ENCODE data around the gene SYT15. TPM values are rescaled to one million over a fixed set of nuclear protein-coding genes. Genes with fewer than 3 reads are reported as not detected.
"Not testable (repeated sequence)": the region's sequence is repeated elsewhere in the genome, so short reads cannot be mapped to it uniquely, and the experiment has no call there.

The SYT15 gene
- total and polyA plus RNA-seq, 2 donors (not counting 3 experiments of a cell fraction or from before 2014, with no cell fraction given), result 0.50 to 0.75 TPM

DNA sequence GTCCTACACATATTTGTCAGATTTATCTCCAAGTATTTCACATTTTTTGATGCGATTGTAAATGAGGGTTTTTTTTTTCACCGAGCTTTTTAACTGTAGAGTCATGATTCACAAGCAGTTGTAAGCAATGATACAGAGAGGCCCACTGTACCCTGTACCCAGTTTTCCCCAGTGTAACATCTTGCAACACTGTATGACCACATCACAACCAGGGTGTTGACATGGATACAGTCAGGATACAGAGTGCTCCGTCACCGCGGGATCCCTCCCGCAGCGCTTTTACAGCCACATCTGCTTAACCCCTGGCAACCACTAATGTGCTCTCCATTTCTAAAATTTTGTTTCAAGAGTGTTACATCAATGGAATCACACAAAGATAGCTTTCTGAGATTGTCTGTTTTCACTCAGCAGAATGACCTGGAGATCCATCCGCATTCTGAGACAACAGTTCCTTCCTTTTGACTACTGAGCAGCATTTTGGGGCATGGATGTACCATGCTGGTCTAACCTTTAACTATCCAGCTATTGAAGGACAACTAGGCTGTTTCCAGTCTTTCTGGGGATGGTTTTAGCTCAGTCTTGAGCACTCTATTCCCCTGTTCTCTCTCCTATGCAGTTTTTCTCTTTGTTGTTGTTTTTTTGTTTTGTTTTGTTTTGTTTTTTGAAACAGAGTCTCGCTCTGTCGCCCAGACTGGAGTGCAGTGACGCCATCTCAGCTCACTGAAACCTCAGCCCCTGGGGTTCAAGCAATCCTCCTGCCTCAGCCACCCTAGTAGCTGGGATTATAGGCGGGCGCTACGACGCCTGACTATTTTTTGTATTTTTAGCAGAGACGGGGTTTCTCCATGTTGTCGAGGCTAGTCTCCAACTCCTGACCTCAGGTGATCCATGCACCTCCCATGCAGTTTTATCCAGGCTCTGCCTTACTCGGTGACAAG is 48.4 kb upstream of the SYT15 start:
- Histone ChIP-seq H3K9me3 (replicated peaks; ENCODE audit: control insufficient read depth, insufficient read depth, low read length) (no peaks in the 10 kb centered on the region), H3K9me1 (replicated peaks; ENCODE audit: control insufficient read depth, extremely low read depth, insufficient read depth, low read length) (no peaks in the 10 kb centered on the region), H3K9ac (replicated peaks; ENCODE audit: extremely low read depth, insufficient read depth, low read length) (no peak overlapping the region), H3K79me2 (ENCODE audit: control insufficient read depth, insufficient read depth, low read length) (no peaks in the 10 kb centered on the region), H3K4me1 (ENCODE audit: control insufficient read depth, extremely low read depth, insufficient read depth, low read length) (no peaks in the 10 kb centered on the region), H3K4me3 (replicated peaks in 1 of 3; ENCODE audit: insufficient read depth in 1 of 3, low read depth in 1 of 3, low read length in 3 of 3) (no peak overlapping the region), H3K27me3 (ENCODE audit: control insufficient read depth in 2 of 2, insufficient read depth in 2 of 2, low read length in 2 of 2) (peaks cover 2 to 4% of the 10 kb centered on the region in 2 experiments), H3K27ac (ENCODE audit: insufficient read depth, low read depth, low read length) (no peak overlapping the region), H4K20me1 (replicated peaks; ENCODE audit: control insufficient read depth, extremely low read depth, insufficient read depth, low read length) (no peaks in the 10 kb centered on the region), H3K36me3 (ENCODE audit: control insufficient read depth in 2 of 2, extremely low read depth in 1 of 2, insufficient read depth in 2 of 2, low read length in 2 of 2) (no peaks in the 10 kb centered on the region), H2AFZ (ENCODE audit: low read depth, low read length) (no peak overlapping the region), H3K4me2 (ENCODE audit: insufficient read depth, low read length) (no peak overlapping the region)
- intact Hi-C loops (cut with micrococcal nuclease), result loop anchor here (2.0 kb wide), 1 partner anchor 14 kb away; no protein-coding TSS in a partner anchor
- DNase-seq (ENCODE audit: low read depth, low spot score) (no peak), FAIRE-seq (no peak)
- ChIA-PET CTCF (interaction anchor here (2.3 kb wide), 1 partner anchor 10 kb away, joined by 7 read pairs; no protein-coding TSS in a partner anchor), POLR2A (no interaction called here)
- no peak for TF ChIP-seq MYC (IDR thresholded peaks at IDR 0.05; ENCODE audit: low read depth, low read length)
- TF ChIP-seq EZH2 (IDR thresholded peaks at IDR 0.05; ENCODE audit: borderline replicate concordance, low read depth, low read length, severe bottlenecking), result no peak
- no peak for TF ChIP-seq FOS (IDR thresholded peaks at IDR 0.05; ENCODE audit: borderline replicate concordance, insufficient read depth, low read length)
- TF ChIP-seq, protein P1, sequence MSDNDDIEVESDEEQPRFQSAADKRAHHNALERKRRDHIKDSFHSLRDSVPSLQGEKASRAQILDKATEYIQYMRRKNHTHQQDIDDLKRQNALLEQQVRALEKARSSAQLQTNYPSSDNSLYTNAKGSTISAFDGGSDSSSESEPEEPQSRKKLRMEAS (IDR thresholded peaks at IDR 0.05; ENCODE audit: insufficient read depth, insufficient read length), result no peak
- no peak for TF ChIP-seq GATA2 (IDR thresholded peaks at IDR 0.05; ENCODE audit: insufficient read depth, insufficient read length, low read depth, low read length)
- no peak for TF ChIP-seq POLR2AphosphoS5 (IDR thresholded peaks at IDR 0.05; ENCODE audit: insufficient read depth, low read depth, low read length)
- no peak for TF ChIP-seq POLR2A (IDR thresholded peaks at IDR 0.05; ENCODE audit: low read depth, low read length)
- TF ChIP-seq JUN (IDR thresholded peaks at IDR 0.05; ENCODE audit: borderline replicate concordance, insufficient read depth, insufficient read length, low read depth), result no peak
- no TSS peak for BruUV-seq (replicated peaks)
- dilution Hi-C loops (cut with MboI; ENCODE audit: extremely low pct_ligation_motif_present, low sequenced_read_pairs), result no loop called here

DNA sequence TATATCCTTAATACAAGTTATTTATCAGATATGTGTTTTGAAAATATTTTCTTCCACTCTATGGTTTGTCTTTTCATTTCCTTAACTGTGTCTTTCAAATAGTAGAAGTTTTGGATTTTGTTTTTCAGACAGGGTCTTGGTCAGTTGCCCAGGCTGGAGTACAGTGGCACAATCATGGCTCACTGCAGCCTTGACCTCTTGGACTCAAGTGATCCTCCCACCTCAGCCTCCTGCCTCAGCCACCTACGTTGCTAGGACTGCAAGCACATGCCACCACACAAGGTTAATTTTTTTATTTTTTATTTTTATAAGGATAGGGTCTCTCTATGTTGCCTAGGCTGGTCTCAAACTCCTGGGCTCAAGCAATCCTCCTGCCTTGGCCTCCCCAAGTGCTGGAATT is 46.7 kb upstream of the SYT15 start:
- POLR2A ChIA-PET, result not testable (repeated sequence)
- CTCF ChIA-PET, result interaction anchor here (1.1 kb wide), 1 partner anchor 27 kb away, joined by 3 read pairs; no protein-coding TSS in a partner anchor

More for the DNA sequence above, 46.7 kb upstream of the SYT15 start:
- H4K20me1 ChIP-seq (replicated peaks; ENCODE audit: control insufficient read depth, extremely low read depth, insufficient read depth, low read length); intact Hi-C loops (cut with micrococcal nuclease); H3K36me3 ChIP-seq (ENCODE audit: control insufficient read depth in 2 of 2, extremely low read depth in 1 of 2, insufficient read depth in 2 of 2, low read length in 2 of 2); H3K27me3 ChIP-seq (ENCODE audit: control insufficient read depth in 2 of 2, insufficient read depth in 2 of 2, low read length in 2 of 2); H3K27ac ChIP-seq (ENCODE audit: insufficient read depth, low read depth, low read length); H3K4me2 ChIP-seq (ENCODE audit: insufficient read depth, low read length); H3K9me3 ChIP-seq (replicated peaks; ENCODE audit: control insufficient read depth, insufficient read depth, low read length); H2AFZ ChIP-seq (ENCODE audit: low read depth, low read length); H3K9ac ChIP-seq (replicated peaks; ENCODE audit: extremely low read depth, insufficient read depth, low read length); H3K4me1 ChIP-seq (ENCODE audit: control insufficient read depth, extremely low read depth, insufficient read depth, low read length); FAIRE-seq; dilution Hi-C loops (cut with MboI; ENCODE audit: extremely low pct_ligation_motif_present, low sequenced_read_pairs); DNase-seq (ENCODE audit: low read depth, low spot score); H3K9me1 ChIP-seq (replicated peaks; ENCODE audit: control insufficient read depth, extremely low read depth, insufficient read depth, low read length); BruUV-seq (replicated peaks); H3K4me3 ChIP-seq (replicated peaks in 1 of 3; ENCODE audit: insufficient read depth in 1 of 3, low read depth in 1 of 3, low read length in 3 of 3); H3K79me2 ChIP-seq (ENCODE audit: control insufficient read depth, insufficient read depth, low read length): not testable (repeated sequence)
